Medulla oblongata (tissue), 1 donor: ENCODE data around the gene SLC9C1.
"Not testable (repeated sequence)": the region's sequence is repeated elsewhere in the genome, so short reads cannot be mapped to it uniquely, and the experiment has no call there.

Experiments
- DNase-seq: peaks from one replicate; pipeline ENCODE4 v3.0.0-alpha.2; 2015; ENCODE audit errors: extremely low spot score

Gene SLC9C1

DNA sequence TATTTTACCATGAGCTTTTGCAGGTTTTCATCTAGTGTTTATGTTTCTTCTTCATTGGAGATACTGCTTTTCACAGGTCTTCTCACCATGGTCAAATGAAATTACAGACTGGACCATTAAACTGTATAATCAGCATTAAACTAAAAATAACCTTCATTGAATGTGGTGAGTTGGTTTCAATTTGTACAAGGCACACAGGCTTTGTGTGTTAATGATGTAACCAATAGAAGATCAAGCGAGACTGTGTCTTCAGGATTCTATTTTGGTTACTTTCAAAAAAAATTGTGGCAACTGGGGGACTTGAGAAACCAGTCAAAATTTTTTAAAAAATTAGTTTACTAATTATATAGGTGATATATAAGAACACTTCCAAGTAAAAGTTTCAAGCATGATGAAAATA, 106.7 kb downstream of the SLC9C1 start:
- DNase-seq, result no peak

DNA sequence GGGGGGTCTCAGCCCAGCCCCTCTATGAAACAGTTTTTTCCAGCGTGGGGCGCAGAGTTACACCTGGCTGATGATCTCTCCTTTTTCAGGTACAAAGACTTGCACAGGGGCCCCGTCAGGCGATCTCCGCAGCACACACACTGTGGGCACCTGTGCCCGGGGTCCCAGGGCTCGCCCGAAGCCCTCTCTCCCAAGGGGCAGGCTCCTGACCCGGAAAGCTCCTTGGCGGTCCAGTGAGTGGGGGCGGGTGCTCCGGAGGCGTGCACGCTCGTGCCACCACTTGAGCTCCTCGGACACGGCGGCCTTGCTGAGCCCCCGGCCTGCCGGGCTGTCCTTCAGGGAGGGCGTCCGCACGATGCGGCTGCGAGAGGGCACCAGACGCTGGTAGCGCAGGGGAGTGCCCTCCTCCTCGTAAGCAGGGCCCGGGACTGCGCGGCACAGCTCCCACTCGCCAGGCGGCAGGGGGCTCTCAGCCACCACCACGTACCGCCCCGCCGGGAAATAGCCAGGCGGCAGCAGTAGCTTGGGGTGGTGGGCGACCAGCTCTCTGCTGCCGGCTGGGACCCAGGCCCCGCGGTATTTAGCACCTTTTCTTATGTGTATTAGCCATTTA, 108.5 kb downstream of the SLC9C1 start:
- not testable (repeated sequence) for DNase-seq

DNA sequence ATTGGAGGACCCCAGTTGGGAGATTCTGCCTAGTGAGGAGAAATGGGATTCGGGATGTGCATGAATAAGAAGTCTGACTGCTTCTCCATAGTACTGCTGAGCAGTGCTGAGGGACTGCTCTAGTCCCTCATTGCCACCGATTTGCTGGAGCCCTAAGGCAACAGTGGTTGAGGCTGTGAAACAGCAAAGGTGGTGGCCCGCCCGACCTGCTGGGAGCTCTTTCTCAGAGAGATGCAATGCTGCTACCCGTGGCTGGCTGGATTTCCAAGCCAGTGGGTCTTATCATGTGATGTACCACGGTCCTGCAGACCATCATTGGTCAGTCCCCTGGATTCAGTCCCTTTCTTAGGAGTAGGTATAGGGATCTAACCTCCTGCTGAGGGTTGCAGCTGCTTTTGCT, 118.4 kb downstream of the SLC9C1 start:
- DNase-seq, result no peak

DNA sequence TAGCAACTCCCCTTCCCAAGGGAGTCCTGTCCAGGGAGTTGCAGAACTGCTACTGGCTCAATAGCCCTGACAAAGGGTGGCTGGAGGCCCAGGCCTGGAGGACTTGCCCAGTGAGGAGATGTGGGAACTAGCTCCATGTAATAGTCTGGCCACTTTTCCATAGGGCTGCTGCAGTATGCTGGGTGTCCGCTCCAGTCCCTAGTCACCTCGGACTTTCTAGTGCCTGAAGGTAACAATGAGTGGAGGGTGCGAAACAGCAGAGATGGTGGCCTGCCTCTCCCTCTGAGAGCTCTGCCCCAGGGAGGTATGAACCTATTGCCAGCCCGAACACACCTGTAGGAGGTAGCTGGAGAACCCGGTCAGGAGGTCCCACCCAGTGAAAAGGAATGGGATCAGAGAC, 119.0 kb downstream of the SLC9C1 start:
- no peak for DNase-seq

DNA sequence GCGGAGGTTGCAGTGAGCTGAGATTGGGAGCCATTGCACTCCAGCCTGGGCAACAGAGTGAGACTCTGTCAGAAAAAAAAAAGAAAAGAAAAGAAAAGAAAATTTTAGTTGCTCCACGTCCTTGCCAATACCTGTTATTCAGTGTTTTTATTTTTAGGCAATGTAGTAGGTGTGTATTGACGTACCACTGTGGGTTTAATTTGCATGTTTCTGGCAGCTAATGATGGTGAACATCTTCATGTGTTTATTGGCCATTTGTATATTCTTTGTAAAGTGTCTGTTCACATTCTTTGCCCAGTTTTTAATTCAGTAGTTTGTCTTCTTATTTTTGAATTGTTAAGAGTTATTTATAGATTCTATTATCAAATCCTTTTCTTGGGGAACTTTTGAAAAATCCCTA, 122.9 kb downstream of the SLC9C1 start:
- DNase-seq, result no peak

DNA sequence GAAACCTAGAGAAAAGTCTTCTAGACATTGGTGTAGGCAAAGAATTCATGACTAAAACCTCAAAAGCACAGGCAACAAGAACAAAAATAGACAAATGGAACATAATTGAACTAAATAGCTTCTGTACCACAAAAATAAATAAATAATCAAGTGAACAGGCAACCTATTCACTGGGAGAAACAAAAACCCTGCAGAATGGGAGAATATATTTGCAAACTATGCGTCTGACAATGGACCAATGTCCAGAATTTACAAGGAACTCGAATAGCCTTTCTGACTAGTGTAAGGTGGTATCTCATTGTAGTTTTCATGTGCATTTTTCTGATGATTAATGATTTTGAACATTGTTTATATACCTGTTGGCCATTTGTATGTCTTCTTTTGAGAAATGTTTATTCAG, 124.0 kb downstream of the SLC9C1 start:
- peak; percentile 61 for DNase-seq

DNA sequence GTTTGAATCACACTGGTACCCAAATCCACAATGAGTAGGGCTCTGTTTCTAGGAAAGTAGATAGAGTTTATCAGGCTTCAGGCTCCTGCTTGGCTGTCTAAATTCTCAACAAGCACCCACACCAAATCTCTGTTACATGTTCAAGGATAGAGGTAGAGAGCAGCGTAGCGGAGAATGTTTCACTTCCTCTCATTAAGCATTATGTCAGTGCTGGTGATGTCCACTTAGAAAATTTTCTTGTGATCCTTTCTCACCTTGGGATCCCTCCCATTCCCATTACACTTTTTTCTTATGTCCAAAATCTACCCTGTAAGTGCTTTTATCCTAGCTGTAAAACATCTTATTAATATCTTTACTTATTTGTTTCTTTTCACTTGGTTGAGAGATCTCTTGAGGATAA, 126.3 kb downstream of the SLC9C1 start:
- DNase-seq, result no peak

- DNase-seq, result no peak
Observed at GRCh38 chr3:112149136-112149535, 144.9 kb downstream of the SLC9C1 start.

DNA sequence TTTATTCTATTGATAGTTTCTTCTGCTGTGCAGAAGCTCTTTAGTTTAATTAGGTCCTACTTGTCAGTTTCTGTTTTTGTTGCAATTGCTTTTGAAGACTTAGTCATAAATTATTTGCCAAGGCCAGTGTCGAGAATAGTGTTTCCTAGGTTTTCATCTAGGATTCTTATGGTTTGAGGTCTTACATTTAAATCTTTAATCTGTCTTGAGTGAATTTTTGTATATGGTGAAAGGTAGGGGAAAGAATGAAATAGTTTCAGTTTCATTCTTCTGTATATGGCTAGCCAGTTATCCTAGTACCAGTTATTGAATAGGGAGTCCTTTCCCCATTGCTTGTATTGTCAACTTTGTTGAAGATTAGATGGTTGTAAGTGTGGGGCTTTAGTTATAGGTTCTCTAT, 150.3 kb downstream of the SLC9C1 start:
- no peak for DNase-seq

- DNase-seq, result no peak
Observed at GRCh38 chr3:112143251-112143650, 150.8 kb downstream of the SLC9C1 start.

DNA sequence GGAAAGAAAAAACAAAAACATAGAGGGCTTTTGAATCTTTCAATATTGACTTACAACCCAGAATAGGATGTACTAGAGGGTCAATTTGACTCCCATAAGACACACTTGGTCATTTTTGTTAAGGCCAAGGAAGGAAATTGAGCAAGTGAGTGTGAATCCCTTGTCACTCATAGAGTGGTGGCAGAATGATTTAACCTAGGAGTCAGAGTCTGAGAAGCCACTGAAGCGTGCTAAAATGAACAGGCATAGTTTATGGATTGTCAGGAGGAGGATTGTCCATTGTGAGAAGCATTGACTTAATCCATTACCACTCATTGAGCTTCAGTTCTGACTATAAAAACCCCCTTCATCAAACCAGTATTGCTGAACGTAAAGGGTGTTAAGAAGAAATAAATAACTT, 152.7 kb downstream of the SLC9C1 start:
- no peak for DNase-seq

GRCh38 chr3:112140584-112140983, 153.4 kb downstream of the SLC9C1 start:
- DNase-seq, result no peak

DNA sequence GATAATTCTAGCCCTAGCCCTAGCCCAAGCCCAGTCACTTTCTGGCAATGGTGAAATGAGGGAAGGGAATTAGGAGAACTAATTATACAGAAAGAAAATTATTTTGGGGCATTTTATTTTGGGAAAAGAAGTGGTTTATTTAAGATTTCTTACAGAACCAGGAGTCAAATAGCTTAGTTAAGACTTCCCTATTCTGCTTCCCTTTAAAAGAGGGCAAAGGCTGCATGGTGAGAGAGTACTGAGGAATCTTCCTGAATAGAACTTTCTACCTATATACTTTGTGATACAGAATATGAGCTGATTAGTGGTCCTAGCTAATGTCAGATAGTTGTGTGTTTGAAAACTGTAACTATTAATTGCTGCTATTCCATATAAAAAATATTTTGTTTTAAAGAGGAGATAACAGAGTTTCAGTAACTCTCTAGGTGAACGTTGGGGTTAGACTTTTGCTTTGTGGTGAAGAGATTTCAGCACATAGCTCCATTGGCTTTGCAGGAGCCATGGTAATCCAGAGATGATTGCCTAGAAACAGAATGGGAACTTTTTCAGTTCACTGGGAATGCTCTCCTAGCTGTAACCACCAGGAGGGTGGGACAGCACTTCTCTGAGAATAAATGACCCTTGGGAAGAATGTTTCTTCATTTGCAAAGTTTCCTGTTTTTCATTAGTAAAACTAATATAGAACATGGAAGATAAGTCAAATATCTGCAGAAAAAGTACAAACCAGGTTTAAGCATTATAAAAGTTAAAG, 155.6 kb downstream of the SLC9C1 start:
- peak; percentile 27 for DNase-seq

GRCh38 chr3:112137781-112138180, 156.2 kb downstream of the SLC9C1 start:
- no peak for DNase-seq

GRCh38 chr3:112136959-112137693, 156.9 kb downstream of the SLC9C1 start:
- DNase-seq, result peak; percentile 95

GRCh38 chr3:112136046-112136445, 158.0 kb downstream of the SLC9C1 start:
- DNase-seq, result no peak

GRCh38 chr3:112134335-112135124, 159.5 kb downstream of the SLC9C1 start:
- DNase-seq, result no peak

DNA sequence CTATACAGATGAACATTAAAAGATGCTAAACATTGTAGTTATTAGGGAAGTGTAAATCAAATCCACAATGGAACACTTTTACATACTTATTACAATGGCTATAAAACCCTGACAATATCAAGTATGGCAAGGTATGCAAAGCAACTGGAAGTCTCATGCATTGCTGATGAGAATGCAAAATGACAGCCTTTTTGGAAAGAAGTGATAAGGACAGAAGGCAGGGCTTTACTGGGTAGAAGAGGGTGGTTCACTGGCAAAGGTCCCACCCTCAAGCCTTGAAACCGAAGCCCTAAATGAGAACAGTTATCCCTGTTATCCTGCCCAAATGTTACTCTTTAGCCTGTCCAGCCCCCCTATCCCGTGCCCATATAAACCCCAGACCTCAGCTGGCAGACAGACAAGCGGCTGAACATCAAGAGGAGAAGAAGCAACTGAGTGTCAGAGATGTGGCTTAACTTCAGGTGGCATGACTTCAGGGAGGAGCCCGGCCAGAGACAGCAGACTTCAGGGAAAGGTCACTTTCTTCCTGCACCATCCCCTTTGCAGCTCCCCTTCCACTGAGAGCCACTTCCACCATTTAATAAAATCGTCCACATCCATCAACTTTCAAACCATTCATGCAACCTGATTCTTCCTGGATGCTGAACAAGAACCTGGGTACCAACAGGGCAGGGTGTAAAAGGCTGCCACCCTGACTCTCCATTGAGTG, 160.2 kb downstream of the SLC9C1 start:
- DNase-seq, result no peak

GRCh38 chr3:112132975-112133448, 161.0 kb downstream of the SLC9C1 start, which contains the start of gene GCSAM:
GCSAM (minus strand) TSS chr3:112133248; CDS start chr3:112133120, 128 bp downstream.
- peak; percentile 87 for DNase-seq

DNA sequence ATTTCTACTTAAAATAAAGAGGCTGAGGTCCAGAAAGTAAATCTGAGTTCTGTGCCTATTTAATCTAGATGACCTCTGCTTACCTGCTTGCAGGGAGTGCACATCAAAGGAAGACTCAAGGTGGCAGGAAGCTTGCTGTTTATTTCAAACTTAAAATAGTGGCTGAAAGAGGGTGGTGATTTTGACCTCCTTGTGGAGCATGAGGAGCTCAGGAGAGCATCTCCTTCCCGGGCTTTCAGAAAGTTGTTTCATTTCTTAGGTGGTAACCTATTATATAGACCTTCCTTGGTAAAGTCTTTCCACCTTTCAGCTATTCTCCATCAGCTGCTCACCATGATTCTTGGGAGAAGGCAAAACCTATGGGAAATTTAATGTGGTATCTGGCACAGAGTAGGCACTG, 161.5 kb downstream of the SLC9C1 start:
- no peak for DNase-seq

- no peak for DNase-seq
Observed at GRCh38 chr3:112132088-112132487, 161.9 kb downstream of the SLC9C1 start.
